CD4-positive, alpha-beta T cell (primary cell): ENCODE data around the gene PRSS35. TPM values are rescaled to one million over a fixed set of nuclear protein-coding genes. Genes with fewer than 3 reads are reported as not detected.

Experiments used
- ATAC-seq: fragments of 200-7000 bp; cut with Tn5 transposase; one replicate; pipeline ENCODE4 v1.10.0; 2022; ENCODE audit warnings: mild to moderate bottlenecking; ENCODE audit not compliant: poor library complexity
- CTCF ChIA-PET: fragments of 350-600 bp; sonication (Branson Sonifier 250); formaldehyde crosslinking; loops from one replicate; lab custom pipeline; 2021; ENCODE audit warnings: antibody characterized with exemption, inconsistent platforms; lab: Charles Lee
- POLR2A ChIA-PET: fragments of 350-600 bp; sonication (Branson Sonifier 250); formaldehyde crosslinking; loops from one replicate; lab custom pipeline; 2021; ENCODE audit warnings: antibody characterized with exemption, inconsistent platforms; lab: Charles Lee
- DNase-seq, 14 experiments: peaks; one replicate each; pipeline ENCODE4 v3.0.0-alpha.2; 2013 to 2020; ENCODE audit warnings: mixed read lengths in 2 of 14
- H3K27ac ChIP-seq, 2 donors: one replicate each; pipeline versions ENCODE4 v1.5.1 to v1.7.0; 2013; ENCODE audit warnings: low read length in 2 of 2, low read depth in 1 of 2, mild to moderate bottlenecking in 1 of 2
- H3K27me3 ChIP-seq, 2 experiments: 1 replicate in 1 of 2; 2 replicates in 1 of 2; pipeline versions ENCODE4 v1.6.1 to v1.7.0; 2013; ENCODE audit warnings: low read length in 2 of 2, control low read depth in 1 of 2, mild to moderate bottlenecking in 1 of 2, moderate library complexity in 1 of 2; ENCODE audit not compliant: insufficient read depth in 2 of 2, control insufficient read depth in 1 of 2
- H3K36me3 ChIP-seq: one replicate; pipeline ENCODE4 v1.6.1; 2013; ENCODE audit warnings: low read length, control low read depth; ENCODE audit not compliant: insufficient read depth
- H3K4me1 ChIP-seq: one replicate; pipeline ENCODE4 v1.6.1; 2013; ENCODE audit warnings: low read length, control low read depth; ENCODE audit not compliant: insufficient read depth
- H3K4me3 ChIP-seq: one replicate; pipeline ENCODE4 v1.5.1; 2013; ENCODE audit warnings: mild to moderate bottlenecking, low read length, moderate library complexity
- H3K9me3 ChIP-seq, 2 experiments: 1 replicate in 1 of 2; 2 replicates in 1 of 2; pipeline versions ENCODE4 v1.6.1 to v1.7.0; 2013; ENCODE audit warnings: low read length in 2 of 2, mild to moderate bottlenecking in 2 of 2, control low read depth in 1 of 2, moderate library complexity in 1 of 2; ENCODE audit not compliant: control insufficient read depth in 1 of 2, insufficient read depth in 1 of 2
- H3K27ac Mint-ChIP-seq: one replicate; pipeline ENCODE4 v1.8.0; 2020; ENCODE audit warnings: mixed read lengths
- H3K27me3 Mint-ChIP-seq: one replicate; pipeline ENCODE4 v1.8.0; 2021; ENCODE audit warnings: mixed read lengths
- H3K36me3 Mint-ChIP-seq: one replicate; pipeline ENCODE4 v1.8.0; 2021; ENCODE audit warnings: low read depth, mixed read lengths
- H3K4me1 Mint-ChIP-seq: one replicate; pipeline ENCODE4 v1.8.0; 2021; ENCODE audit warnings: low read depth, mixed read lengths
- H3K4me3 Mint-ChIP-seq: one replicate; pipeline ENCODE4 v1.8.0; 2020; ENCODE audit warnings: mild to moderate bottlenecking, mixed read lengths
- H3K9me3 Mint-ChIP-seq: one replicate; pipeline ENCODE4 v1.8.0; 2020; ENCODE audit warnings: mixed read lengths
- intact Hi-C, 2 experiments: fragments of 100-400 bp; cut with DNase I in 1 of 2; cut with micrococcal nuclease in 1 of 2; formaldehyde crosslinking; loops; one replicate each; pipeline versions ENCODE4 v1.15.1 to v1.9.0; 2023 to 2025; cut with DNase I, micrococcal nuclease
- total RNA-seq, 174 experiments: library from RNA in 2 of 174; stranded (reverse) in 2 of 174; gene quantifications; one replicate each; pipeline ENCODE4 v1.2.3 and lab custom pipeline; 2021 to 2026
- TF ChIP-seq, protein P1 (sequence below): fragments of 200-600 bp; IDR thresholded peaks from one replicate; pipeline ENCODE4 v1.8.0; 2022; ENCODE audit warnings: antibody characterized with exemption, mild to moderate bottlenecking

PRSS35 gene
- total RNA-seq, 2 experiments from 2014 or later: not detected

DNA sequence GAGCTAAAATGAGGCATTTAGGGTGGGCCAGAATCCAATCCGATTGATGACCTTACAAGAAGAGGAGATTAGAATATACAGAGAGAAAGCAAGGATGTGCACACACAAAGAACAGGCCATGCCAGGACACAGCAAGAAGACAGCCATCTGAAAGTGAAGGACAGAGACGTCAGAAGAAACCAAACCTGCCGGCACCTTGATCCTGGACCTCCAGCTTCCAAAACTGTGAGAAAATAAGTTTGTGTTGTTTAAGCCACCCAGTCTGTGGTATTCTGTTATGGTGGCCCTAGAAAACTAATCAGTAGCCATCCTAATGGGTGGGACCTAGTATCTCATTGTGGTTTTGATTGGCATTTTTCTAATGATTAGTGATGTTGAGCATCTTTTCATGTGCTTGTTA lies 41.7 kb upstream of the PRSS35 start:
- ATAC-seq (no peak), DNase-seq (no peak)
- no peaks in the 10 kb centered on the region for H3K27me3 ChIP-seq
- H3K36me3 ChIP-seq: no peaks in the 10 kb centered on the region
- CTCF ChIA-PET: no interaction called here
- Mint-ChIP-seq H3K4me3 (no peak overlapping the region), H3K4me1 (no peaks in the 10 kb centered on the region), H3K36me3 (no peaks in the 10 kb centered on the region), H3K27me3 (no peaks in the 10 kb centered on the region), H3K9me3 (no peaks in the 10 kb centered on the region), H3K27ac (no peak overlapping the region)
- H3K4me3 ChIP-seq: no peak overlapping the region
- intact Hi-C loops: no loop called here
- H3K9me3 ChIP-seq: no peaks in the 10 kb centered on the region
- no peaks in the 10 kb centered on the region for H3K4me1 ChIP-seq
- POLR2A ChIA-PET: no interaction called here
- TF ChIP-seq, protein P1, sequence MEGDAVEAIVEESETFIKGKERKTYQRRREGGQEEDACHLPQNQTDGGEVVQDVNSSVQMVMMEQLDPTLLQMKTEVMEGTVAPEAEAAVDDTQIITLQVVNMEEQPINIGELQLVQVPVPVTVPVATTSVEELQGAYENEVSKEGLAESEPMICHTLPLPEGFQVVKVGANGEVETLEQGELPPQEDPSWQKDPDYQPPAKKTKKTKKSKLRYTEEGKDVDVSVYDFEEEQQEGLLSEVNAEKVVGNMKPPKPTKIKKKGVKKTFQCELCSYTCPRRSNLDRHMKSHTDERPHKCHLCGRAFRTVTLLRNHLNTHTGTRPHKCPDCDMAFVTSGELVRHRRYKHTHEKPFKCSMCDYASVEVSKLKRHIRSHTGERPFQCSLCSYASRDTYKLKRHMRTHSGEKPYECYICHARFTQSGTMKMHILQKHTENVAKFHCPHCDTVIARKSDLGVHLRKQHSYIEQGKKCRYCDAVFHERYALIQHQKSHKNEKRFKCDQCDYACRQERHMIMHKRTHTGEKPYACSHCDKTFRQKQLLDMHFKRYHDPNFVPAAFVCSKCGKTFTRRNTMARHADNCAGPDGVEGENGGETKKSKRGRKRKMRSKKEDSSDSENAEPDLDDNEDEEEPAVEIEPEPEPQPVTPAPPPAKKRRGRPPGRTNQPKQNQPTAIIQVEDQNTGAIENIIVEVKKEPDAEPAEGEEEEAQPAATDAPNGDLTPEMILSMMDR: no peak
- no peak overlapping the region for H3K27ac ChIP-seq

- ChIA-PET CTCF (no interaction called here), POLR2A (no interaction called here)
- Histone ChIP-seq H3K4me3 (no peak overlapping the region), H3K4me1 (no peaks in the 10 kb centered on the region), H3K27ac (no peak overlapping the region), H3K27me3 (no peaks in the 10 kb centered on the region), H3K36me3 (no peaks in the 10 kb centered on the region), H3K9me3 (no peaks in the 10 kb centered on the region)
- no peaks in the 10 kb centered on the region for H3K27me3 Mint-ChIP-seq
- TF ChIP-seq, protein P1: no peak
- DNase-seq (no peak), ATAC-seq (no peak)
- no peak overlapping the region for H3K4me3 Mint-ChIP-seq
- no peak overlapping the region for H3K27ac Mint-ChIP-seq
- no peaks in the 10 kb centered on the region for H3K9me3 Mint-ChIP-seq
- intact Hi-C loops: no loop called here
- no peaks in the 10 kb centered on the region for H3K4me1 Mint-ChIP-seq
- no peaks in the 10 kb centered on the region for H3K36me3 Mint-ChIP-seq
Observed at GRCh38 chr6:83472767-83473166, 39.6 kb upstream of the PRSS35 start.

- Histone ChIP-seq H3K4me1 (no peaks in the 10 kb centered on the region), H3K27ac (no peak overlapping the region), H3K9me3 (no peaks in the 10 kb centered on the region), H3K36me3 (no peaks in the 10 kb centered on the region), H3K4me3 (no peak overlapping the region), H3K27me3 (no peaks in the 10 kb centered on the region)
- TF ChIP-seq, protein P1: no peak
- CTCF ChIA-PET: no interaction called here
- H3K27me3 Mint-ChIP-seq: no peaks in the 10 kb centered on the region
- H3K36me3 Mint-ChIP-seq: no peaks in the 10 kb centered on the region
- H3K9me3 Mint-ChIP-seq: no peaks in the 10 kb centered on the region
- H3K4me1 Mint-ChIP-seq: no peaks in the 10 kb centered on the region
- DNase-seq (no peak), ATAC-seq (no peak)
- no peak overlapping the region for H3K27ac Mint-ChIP-seq
- no peak overlapping the region for H3K4me3 Mint-ChIP-seq
- intact Hi-C loops: no loop called here
- POLR2A ChIA-PET: no interaction called here
Observed at GRCh38 chr6:83474309-83474708, 38.0 kb upstream of the PRSS35 start.
